AG04449 (cell line): ENCODE measurements around the gene MEST.

Source experiments
- CTCF ChIA-PET: fragments of 350-600 bp; formaldehyde crosslinking; extraction: SDS; loops from one replicate; lab custom pipeline; 2021; ENCODE audit warnings: antibody characterized with exemption; lab: Yijun Ruan, JAX
- POLR2A ChIA-PET: fragments of 400-600, 350-600 bp; formaldehyde crosslinking; extraction: SDS; loops from one replicate; lab custom pipeline; 2020; ENCODE audit warnings: antibody characterized with exemption, inconsistent platforms; lab: Yijun Ruan, JAX
- DNase-seq: peaks from one replicate; pipeline ENCODE4 v3.0.0-alpha.2; 2010; ENCODE audit warnings: low read depth, low spot score
- H3K4me3 ChIP-seq: 2 replicates; pipeline ENCODE4 v1.5.1; 2011; ENCODE audit warnings: low read depth, mild to moderate bottlenecking, control low read depth, low read length
- CTCF ChIP-seq: IDR thresholded peaks from one replicate; pipeline ENCODE4 v1.5.1; 2011; ENCODE audit warnings: mild to moderate bottlenecking, moderate library complexity, low read length, control low read depth, inconsistent platforms; ENCODE audit not compliant: insufficient read depth; ENCODE audit errors: missing control alignments

MEST gene

GRCh38 chr7:130471974-130472373 lies 19.9 kb upstream of the MEST start:
- no peak for TF ChIP-seq CTCF
- ChIA-PET CTCF (interaction anchor here (1.3 kb wide), 1 partner anchor 250 kb away, joined by 3 read pairs; no protein-coding TSS in a partner anchor), POLR2A (no interaction called here)
- H3K4me3 ChIP-seq: no peak overlapping the region
- no peak for DNase-seq

- POLR2A ChIA-PET: no interaction called here
- no peak overlapping the region for H3K4me3 ChIP-seq
- no peak for TF ChIP-seq CTCF
- CTCF ChIA-PET: interaction anchor here (1.0 to 2.7 kb wide), 2 partner anchors 9 to 230 kb away, joined by 3 to 6 read pairs; no protein-coding TSS in a partner anchor
- DNase-seq: no peak
Measured at GRCh38 chr7:130473289-130473688, 18.6 kb upstream of the MEST start.

- CTCF ChIA-PET: interaction anchor here (1.0 to 2.7 kb wide), 2 partner anchors 10 to 230 kb away, joined by 3 to 6 read pairs; no protein-coding TSS in a partner anchor
- no peak for DNase-seq
- no peak overlapping the region for H3K4me3 ChIP-seq
- POLR2A ChIA-PET: no interaction called here
- TF ChIP-seq CTCF: no peak
Measured at GRCh38 chr7:130473876-130474275, 18.0 kb upstream of the MEST start.

GRCh38 chr7:130475776-130476175 lies 16.1 kb upstream of the MEST start:
- POLR2A ChIA-PET: no interaction called here
- no peak for DNase-seq
- no peak overlapping the region for H3K4me3 ChIP-seq
- CTCF ChIA-PET: no interaction called here
- TF ChIP-seq CTCF: no peak

- CTCF ChIA-PET: no interaction called here
- no peak for DNase-seq
- POLR2A ChIA-PET: no interaction called here
- no peak overlapping the region for H3K4me3 ChIP-seq
- TF ChIP-seq CTCF: no peak
Measured at GRCh38 chr7:130476297-130477150, 15.4 kb upstream of the MEST start.

GRCh38 chr7:130478991-130479390 lies 12.9 kb upstream of the MEST start:
- DNase-seq: no peak
- no peak overlapping the region for H3K4me3 ChIP-seq
- ChIA-PET POLR2A (no interaction called here), CTCF (no interaction called here)
- no peak for TF ChIP-seq CTCF
